Stomach (tissue), 9 donors: ENCODE measurements around the gene MUC5B. TPM values are rescaled to one million over a fixed set of nuclear protein-coding genes. Genes with fewer than 3 reads are reported as not detected.

Experiments used
- DNase-seq, 2 donors: peaks; one replicate each; pipeline versions ENCODE4 v3.0.0 to v3.0.0-alpha.2; 2013 to 2019
- H3K27ac ChIP-seq, 5 donors: fragments of 200-600 bp in 4 of 5; sonication (generic) in 4 of 5; one replicate each; pipeline ENCODE4 v1.5.1; 2013 to 2019; ENCODE audit warnings: mild to moderate bottlenecking in 1 of 5, moderate library complexity in 1 of 5
- H3K27me3 ChIP-seq, 3 donors: fragments of 200-600 bp; sonication (generic); one replicate each; pipeline ENCODE4 v1.5.1; 2017 to 2019; ENCODE audit warnings: mixed run types in 1 of 3
- H3K36me3 ChIP-seq, 4 donors: fragments of 200-600 bp; sonication (generic); 1 replicate in 3 of 4; 2 replicates in 1 of 4; pipeline ENCODE4 v1.5.1; 2016 to 2019
- H3K4me1 ChIP-seq, 4 donors: fragments of 200-600 bp; sonication (generic); one replicate each; pipeline ENCODE4 v1.5.1; 2016 to 2019
- H3K4me3 ChIP-seq, 4 donors: fragments of 200-600 bp; sonication (generic) in 3 of 4; one replicate each; pipeline ENCODE4 v1.5.1; 2016 to 2019; ENCODE audit warnings: mild to moderate bottlenecking in 1 of 4
- H3K9me3 ChIP-seq, 4 donors: fragments of 200-600 bp; sonication (generic); one replicate each; pipeline ENCODE4 v1.5.1; 2016 to 2019
- EP300 ChIP-seq: sonication (generic); formaldehyde crosslinking; IDR thresholded peaks from one replicate; pipeline ENCODE4 v1.6.1; 2017; ENCODE audit warnings: antibody characterized with exemption
- POLR2A ChIP-seq, 4 donors: fragments of 450-650 bp; IDR thresholded peaks; one replicate each; pipeline ENCODE4 v1.6.1; 2016; ENCODE audit warnings: antibody characterized with exemption in 4 of 4, control low read depth in 2 of 4, mild to moderate bottlenecking in 1 of 4, moderate library complexity in 1 of 4
- POLR2AphosphoS5 ChIP-seq, 3 donors: sonication (generic); formaldehyde crosslinking; IDR thresholded peaks; one replicate each; pipeline ENCODE4 v1.6.1; 2016; ENCODE audit warnings: antibody characterized with exemption in 3 of 3
- WGBS, 5 donors: extraction: QIAGEN DNeasy Blood & Tissue Kit in 3 of 5; methylation state at CpG; one replicate each; pipeline versions ENCODE4 v1.1.5 to v1.1.7; 2013 to 2018; 5-methylcytosine and 5-hydroxymethylcytosine counted together
- intact Hi-C: fragments of 100-400 bp; cut with DNase I; formaldehyde crosslinking; loops from one replicate; pipeline ENCODE4 v1.15.1; 2023; ENCODE audit warnings: low total_unique reads
- polyA plus RNA-seq, 3 donors: library from polyadenylated mRNA; stranded (reverse); fragments of 200-250 nt; gene quantifications; one replicate each; pipeline ENCODE4 v1.2.3, GENCODE V29; 2013
- total RNA-seq, 5 donors: library from RNA; depleted of rRNA; stranded (reverse); fragments of >200 nt; gene quantifications; one replicate each; pipeline versions ENCODE4 v1.1.0 to v1.2.3, GENCODE V29; 2014 to 2016
- TF ChIP-seq, protein P1 (sequence below), 7 experiments: fragments of 450-650 bp in 4 of 7; fragments of 200-600 bp in 3 of 7; sonication (generic) in 3 of 7; IDR thresholded peaks; one replicate each; pipeline ENCODE4 v1.5.1; 2016 to 2019; ENCODE audit warnings: antibody characterized with exemption in 7 of 7, control low read depth in 2 of 7, mild to moderate bottlenecking in 1 of 7
- donor health status: healthy with polysubstance abuse.
- donor health status: Bipolar disorder and iron deficiency.
- donor health status: healthy.

MUC5B gene
- total and polyA plus RNA-seq, 8 donors, result under 0.01 to 516 (median 6.6) TPM

DNA sequence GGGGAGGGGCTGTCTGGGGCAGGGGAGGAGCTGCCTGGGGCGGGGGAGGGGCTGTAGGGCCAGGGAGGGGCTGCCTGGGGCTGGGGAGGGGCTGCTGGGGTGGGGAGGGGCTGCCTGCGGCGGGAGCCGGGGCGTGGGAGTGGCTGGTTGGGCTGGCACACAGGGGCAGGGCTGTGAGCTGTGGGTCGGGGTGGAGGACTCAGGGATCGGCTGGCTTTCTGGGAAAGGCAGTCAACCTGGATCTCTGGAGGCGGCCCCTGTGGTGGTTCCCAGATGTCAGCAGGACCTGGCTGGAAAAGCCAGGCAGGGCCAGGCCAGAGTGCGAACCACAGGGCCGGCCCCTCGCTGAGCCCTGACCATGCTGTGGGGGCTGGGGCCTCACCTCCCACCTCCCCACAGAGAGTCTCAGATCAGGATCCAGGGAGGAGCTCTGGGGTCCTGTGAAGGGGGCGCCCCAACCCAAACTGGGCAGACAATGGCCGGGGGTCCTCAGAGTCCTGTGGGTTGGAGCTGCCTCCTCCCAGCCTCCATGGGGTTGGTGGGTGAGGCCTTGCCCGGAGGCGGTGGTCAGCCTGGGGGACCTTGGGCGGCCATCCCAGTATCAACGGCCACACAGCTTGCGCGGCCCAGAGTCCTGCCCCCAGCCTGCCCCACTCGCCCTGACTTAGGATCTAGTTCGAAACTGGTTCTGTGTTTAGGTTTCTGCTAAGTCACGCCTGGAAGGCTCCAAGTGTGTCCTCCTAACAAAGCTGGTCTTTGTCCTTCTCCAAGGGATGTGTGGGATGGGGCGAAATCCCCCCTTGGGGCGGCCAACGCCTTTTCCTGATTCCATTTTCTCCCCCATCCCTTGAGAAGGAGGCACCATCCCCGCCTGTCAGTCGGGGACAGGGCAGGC is 1.9 kb downstream of the MUC5B start:
- intact Hi-C loops, result no loop called here
- no peak overlapping the region for H3K27ac ChIP-seq
- peak overlapping the region in 1 of 4 donors; percentile 29 for H3K4me3 ChIP-seq
- no peaks in the 10 kb centered on the region for H3K36me3 ChIP-seq
- 59 to 71% (median 66%) methylated on average over 23 to 27 of the region's 27 CpGs for WGBS, 5 donors
- TF ChIP-seq POLR2A (IDR thresholded peaks at IDR 0.05), result no peak
- no peak for TF ChIP-seq POLR2AphosphoS5 (IDR thresholded peaks at IDR 0.05)
- TF ChIP-seq, protein P1, sequence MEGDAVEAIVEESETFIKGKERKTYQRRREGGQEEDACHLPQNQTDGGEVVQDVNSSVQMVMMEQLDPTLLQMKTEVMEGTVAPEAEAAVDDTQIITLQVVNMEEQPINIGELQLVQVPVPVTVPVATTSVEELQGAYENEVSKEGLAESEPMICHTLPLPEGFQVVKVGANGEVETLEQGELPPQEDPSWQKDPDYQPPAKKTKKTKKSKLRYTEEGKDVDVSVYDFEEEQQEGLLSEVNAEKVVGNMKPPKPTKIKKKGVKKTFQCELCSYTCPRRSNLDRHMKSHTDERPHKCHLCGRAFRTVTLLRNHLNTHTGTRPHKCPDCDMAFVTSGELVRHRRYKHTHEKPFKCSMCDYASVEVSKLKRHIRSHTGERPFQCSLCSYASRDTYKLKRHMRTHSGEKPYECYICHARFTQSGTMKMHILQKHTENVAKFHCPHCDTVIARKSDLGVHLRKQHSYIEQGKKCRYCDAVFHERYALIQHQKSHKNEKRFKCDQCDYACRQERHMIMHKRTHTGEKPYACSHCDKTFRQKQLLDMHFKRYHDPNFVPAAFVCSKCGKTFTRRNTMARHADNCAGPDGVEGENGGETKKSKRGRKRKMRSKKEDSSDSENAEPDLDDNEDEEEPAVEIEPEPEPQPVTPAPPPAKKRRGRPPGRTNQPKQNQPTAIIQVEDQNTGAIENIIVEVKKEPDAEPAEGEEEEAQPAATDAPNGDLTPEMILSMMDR (IDR thresholded peaks at IDR 0.05), result no peak
- no peak for TF ChIP-seq EP300
- peaks cover 0 to 41% (median 33%) of the 10 kb centered on the region in 4 donors for H3K4me1 ChIP-seq
- no peaks in the 10 kb centered on the region for H3K9me3 ChIP-seq
- DNase-seq, result peak in 1 of 2 donors; percentile 74
- peaks cover 9 to 100% (median 19%) of the 10 kb centered on the region in 3 donors for H3K27me3 ChIP-seq

DNA sequence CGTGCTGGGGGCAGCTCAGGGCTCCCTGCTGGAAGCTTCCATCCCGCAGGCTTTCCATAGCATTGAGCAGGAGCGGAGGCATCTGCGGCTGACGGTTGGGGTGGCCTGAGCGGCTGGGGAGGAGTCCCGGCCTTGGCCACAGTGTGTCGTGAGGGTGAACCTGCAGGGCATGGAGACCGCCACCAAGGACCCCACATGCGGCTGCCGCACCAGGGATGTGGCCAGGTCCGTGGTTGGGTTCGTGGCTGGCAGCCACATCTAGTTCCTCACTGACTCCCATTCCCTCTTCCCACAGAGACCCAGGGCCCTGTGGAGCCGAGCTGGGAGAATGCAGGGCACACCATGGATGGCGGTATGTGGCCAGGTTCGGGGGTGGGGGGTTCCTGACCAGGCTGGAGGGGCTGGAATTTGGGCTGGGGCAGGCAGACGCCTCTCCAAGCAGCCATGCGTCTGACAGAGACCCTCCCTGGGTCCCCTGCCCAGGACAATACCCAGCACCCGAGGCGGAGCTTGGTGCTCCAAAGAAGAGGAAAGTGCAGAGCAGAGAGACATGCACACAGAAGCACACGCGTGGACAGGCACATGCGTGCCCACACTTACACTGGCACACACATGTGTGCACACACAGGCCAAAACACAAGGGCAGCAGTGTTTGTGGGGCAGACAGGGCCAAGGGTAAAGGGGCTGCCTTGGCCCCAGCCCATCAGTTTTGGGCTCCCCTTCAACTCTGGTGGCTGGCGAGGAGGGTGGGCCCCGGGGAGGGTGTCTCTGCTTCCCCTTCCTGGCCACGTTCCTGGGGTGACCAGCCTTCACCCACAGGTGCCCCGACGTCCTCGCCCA is 2.7 kb downstream of the MUC5B start:
- 76 to 86% (median 84%) methylated on average over 13 to 29 of the region's 29 CpGs for WGBS, 5 donors
- peaks cover 9 to 100% (median 12%) of the 10 kb centered on the region in 3 donors for H3K27me3 ChIP-seq

DNA sequence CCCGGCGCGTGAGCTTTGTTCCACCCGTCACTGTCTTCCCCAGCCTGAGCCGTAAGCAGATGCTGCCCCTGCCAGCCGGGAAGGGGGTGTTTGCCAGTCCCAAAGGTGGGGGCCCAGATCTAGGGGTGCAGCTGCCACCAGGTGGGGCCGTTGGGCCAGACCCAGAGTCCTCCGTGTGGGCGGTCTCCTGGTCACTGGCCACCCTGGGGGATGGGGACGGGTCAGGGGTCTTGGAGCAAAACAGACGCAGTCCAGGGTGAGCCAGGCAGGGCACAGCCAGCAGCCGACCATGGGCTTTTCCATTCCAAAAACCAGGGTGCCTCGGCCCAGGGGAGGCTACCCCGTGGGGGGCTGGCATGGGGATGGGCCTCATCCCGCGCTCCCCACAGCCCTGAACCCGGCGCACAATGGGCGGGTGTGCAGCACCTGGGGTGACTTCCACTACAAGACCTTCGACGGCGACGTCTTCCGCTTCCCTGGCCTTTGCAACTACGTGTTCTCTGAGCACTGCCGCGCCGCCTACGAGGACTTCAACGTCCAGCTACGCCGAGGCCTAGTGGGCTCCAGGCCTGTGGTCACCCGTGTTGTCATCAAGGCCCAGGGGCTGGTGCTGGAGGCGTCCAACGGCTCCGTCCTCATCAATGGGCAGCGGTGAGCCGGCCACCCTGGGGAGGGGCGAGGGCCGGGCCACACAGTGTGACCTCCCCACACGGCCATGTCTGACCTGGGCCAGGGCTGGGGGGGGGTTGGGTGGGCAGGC is 3.5 kb downstream of the MUC5B start:
- DNase-seq, result no peak
- no peak overlapping the region for H3K27ac ChIP-seq
- no peak for TF ChIP-seq POLR2AphosphoS5 (IDR thresholded peaks at IDR 0.05)
- TF ChIP-seq, protein P1 (IDR thresholded peaks at IDR 0.05), result no peak

More for the DNA sequence above, 2.7 kb downstream of the MUC5B start:
- TF ChIP-seq EP300 (no peak), POLR2AphosphoS5 (IDR thresholded peaks at IDR 0.05) (no peak)
- TF ChIP-seq, protein P1 (IDR thresholded peaks at IDR 0.05), result no peak
- no peak for DNase-seq
- Histone ChIP-seq H3K9me3 (no peaks in the 10 kb centered on the region), H3K4me3 (no peak overlapping the region), H3K4me1 (peaks cover 0 to 32% (median 30%) of the 10 kb centered on the region in 4 donors), H3K27ac (no peak overlapping the region), H3K36me3 (no peaks in the 10 kb centered on the region)
- intact Hi-C loops, result no loop called here

More for the DNA sequence above, 3.5 kb downstream of the MUC5B start:
- Histone ChIP-seq H3K4me3 (no peak overlapping the region), H3K27me3 (peaks cover 8 to 100% (median 9%) of the 10 kb centered on the region in 3 donors), H3K4me1 (peaks cover 0 to 32% (median 28%) of the 10 kb centered on the region in 4 donors), H3K9me3 (no peaks in the 10 kb centered on the region), H3K36me3 (no peaks in the 10 kb centered on the region)
- intact Hi-C loops, result no loop called here
- 80 to 86% (median 84%) methylated on average over 27 to 41 of the region's 41 CpGs for WGBS, 5 donors
